Coronary artery (tissue), 2 donors: ENCODE data around the gene FAM193A.
"Not testable (repeated sequence)": the region's sequence is repeated elsewhere in the genome, so short reads cannot be mapped to it uniquely, and the experiment has no call there.

ENCODE experiments used
- DNase-seq: peaks from one replicate; pipeline ENCODE4 v3.0.0-alpha.2; 2017; ENCODE audit warnings: low spot score
- H3K27ac ChIP-seq, 2 donors: fragments of 200-600 bp; sonication (generic); one replicate each; pipeline ENCODE4 v1.5.1; 2016 to 2019
- H3K4me3 ChIP-seq: fragments of 200-600 bp; sonication (generic); 2 replicates; pipeline ENCODE4 v1.5.1; 2016; ENCODE audit warnings: mild to moderate bottlenecking, moderate library complexity
- CTCF ChIP-seq: fragments of 200-600 bp; sonication (generic); IDR thresholded peaks from one replicate; pipeline ENCODE4 v1.5.1; 2019; ENCODE audit warnings: antibody characterized with exemption

The FAM193A gene

GRCh38 chr4:2515830-2516550 is 20.5 kb upstream of the FAM193A start:
- peak overlapping the region; percentile 33 to 65 for H3K27ac ChIP-seq
- no peak for TF ChIP-seq CTCF
- DNase-seq, result no peak
- H3K4me3 ChIP-seq, result no peak overlapping the region

DNA sequence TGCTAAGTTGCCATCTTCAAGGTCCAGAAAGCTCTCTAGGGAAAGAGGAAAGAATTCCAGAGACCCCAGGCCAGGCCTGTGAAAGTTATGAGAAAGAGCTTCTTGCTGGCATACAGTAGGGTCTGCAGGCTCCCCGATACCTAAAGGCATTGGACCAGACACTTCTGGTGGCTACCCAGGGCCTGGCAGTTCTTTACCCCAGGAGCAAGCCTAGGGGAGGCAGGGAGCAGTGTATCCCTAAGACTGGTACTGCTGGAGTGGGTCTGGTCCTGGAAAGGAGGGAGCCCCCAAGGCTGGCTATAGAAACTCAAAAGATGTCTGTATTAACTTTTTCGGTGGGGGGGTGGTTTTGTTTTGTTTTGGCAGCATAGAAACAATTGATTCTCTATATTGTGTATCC is 19.8 kb upstream of the FAM193A start:
- Histone ChIP-seq H3K27ac (peak overlapping the region in 1 of 2 donors; percentile 65), H3K4me3 (no peak overlapping the region)
- TF ChIP-seq CTCF, result no peak
- DNase-seq, result no peak

DNA sequence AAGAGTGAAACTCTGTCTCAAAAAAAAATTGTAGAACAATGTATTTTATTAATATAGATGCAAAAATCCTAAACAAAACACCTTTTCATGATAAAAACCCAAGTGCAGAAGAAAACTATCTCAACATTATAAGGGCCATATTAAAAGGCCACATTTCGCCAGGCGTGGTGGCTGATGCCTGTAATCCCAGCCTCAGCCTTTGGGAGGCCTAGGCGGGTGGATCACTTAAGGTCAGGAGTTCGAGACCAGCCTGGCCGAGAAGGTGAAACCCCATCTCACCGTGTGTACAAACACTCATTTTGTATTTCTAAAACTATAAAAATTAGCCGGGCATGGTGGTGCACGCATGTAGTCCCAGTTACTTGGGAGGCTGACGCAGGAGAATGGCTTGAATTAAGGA is 9.9 kb upstream of the FAM193A start:
- no peak overlapping the region for H3K4me3 ChIP-seq
- no peak for TF ChIP-seq CTCF
- no peak for DNase-seq
- H3K27ac ChIP-seq, result no peak overlapping the region

DNA sequence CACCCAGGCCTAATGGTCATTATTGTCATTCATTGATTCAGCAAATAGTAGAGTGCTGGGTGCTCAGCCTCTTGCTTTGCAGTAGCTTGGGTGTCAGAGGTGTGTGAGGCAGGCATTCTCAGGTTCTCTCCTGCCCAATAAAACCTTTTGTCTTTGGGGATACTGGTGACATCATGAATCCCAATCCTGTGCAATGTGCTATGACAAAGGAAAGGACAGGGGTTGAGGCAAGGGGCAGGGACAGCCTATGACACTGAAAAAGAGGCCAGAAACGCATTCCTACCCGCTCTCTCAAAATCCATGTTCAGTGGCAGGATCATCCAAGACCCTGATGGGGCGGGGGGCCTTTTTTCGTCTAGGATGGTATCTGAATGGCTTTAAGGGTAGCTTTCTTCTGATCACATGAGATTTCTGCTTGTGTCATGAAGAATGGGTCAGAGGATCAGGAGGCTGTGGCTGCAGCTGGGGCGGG is 1.5 kb upstream of the FAM193A start:
- Histone ChIP-seq H3K4me3 (peak overlapping the region; percentile 100), H3K27ac (peak overlapping the region; percentile 89 to 99)
- DNase-seq, result no peak
- TF ChIP-seq CTCF, result no peak

GRCh38 chr4:2535376-2536192 is 863 bp upstream of the FAM193A start:
- peak overlapping the region; percentile 100 for H3K4me3 ChIP-seq
- no peak for TF ChIP-seq CTCF
- H3K27ac ChIP-seq, result peak overlapping the region; percentile 89 to 99
- peak; percentile 89 for DNase-seq

DNA sequence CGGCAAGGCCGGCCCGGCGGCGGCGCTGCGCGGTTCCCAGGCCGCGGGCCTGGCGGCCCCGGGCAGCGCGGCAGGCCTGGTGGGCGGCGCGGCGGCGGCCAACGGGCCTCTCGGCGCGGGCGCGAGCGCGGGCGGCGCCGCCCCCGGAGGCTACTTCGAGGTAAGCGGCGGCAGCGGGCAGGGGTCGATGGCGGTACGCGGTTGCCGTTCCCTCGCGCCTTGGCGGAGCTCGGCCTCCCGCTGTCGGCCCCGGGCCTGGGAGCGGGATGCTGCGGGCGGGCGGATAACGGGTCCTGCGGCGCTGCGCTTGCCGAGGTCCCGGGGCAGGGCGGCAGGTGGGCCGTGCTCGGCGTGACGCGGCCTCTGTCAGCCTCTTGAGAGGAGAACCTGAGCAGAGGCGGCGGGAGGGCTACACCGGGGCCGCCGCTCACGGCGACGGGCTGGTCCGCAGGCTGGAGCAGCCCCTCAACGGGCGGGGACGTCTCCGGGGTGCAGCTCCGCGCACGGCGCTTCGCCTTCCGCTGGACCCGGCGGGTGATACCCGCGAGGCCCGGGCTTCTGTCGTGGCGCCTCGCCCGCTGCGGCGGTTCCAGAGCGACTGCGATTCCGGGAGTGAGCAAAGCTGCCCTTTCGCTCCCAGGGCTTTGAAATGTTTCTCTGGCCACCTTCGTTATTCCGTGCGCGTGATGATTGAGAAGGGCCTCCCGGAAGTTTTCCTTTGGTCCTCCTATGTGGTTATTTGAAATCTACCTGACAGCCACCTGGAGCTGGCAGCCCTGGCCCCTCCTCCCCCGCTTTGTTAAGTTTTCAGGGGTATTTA is 774 bp downstream of the FAM193A start:
- TF ChIP-seq CTCF, result no peak
- Histone ChIP-seq H3K4me3 (peak overlapping the region; percentile 100), H3K27ac (peak overlapping the region; percentile 95 to 99)
- peak; percentile 81 for DNase-seq

DNA sequence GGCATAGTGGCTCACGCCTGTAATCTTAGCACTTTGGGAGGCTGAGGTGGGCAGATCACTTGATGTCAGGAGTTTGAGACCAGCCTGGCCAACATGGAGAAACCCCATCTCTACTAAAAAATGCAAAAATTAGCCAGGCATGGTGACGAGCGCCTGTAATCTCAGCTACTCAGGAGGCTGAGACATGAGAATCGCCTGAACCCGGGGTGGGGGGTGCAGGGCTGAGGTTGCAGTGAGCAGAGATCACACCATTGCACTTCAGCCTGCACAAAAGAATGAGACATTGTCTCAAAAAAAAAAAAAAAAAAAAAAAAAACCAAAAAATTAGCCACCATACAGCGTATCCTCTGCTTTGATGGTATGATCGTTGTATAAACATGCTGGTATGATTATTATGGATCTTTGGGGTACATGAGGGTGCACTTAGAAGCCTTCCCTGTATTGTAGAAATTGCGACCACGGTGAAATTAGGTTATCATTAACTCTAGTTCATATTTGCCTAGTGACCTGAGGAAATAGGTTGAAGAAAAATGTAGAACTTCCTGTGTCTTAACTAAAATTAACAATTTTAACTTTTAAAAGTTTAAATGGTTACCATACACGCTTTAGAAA is 7.2 kb downstream of the FAM193A start:
- not testable (repeated sequence) for H3K27ac ChIP-seq

More for the DNA sequence above, 7.2 kb downstream of the FAM193A start:
- not testable (repeated sequence) for H3K4me3 ChIP-seq, DNase-seq
